ENCODE results near the gene SOWAHB. TPM values are rescaled to one million over a fixed set of nuclear protein-coding genes. Genes with fewer than 3 reads are reported as not detected.

Gene SOWAHB
- total RNA-seq, 6 donors from 2014 or later: 1.3 to 8.4 (median 3.4) TPM

GRCh38 chr4:76867377-76867776 lies 30.6 kb downstream of the SOWAHB start:
- WGBS, 2 donors: 84 to 89% methylated on average over 7 of the region's 7 CpGs
- TF ChIP-seq POLR2AphosphoS5 (IDR thresholded peaks at IDR 0.05) (no peak), EP300 (IDR thresholded peaks at IDR 0.05) (no peak), POLR2A (IDR thresholded peaks at IDR 0.05) (no peak), CTCF (IDR thresholded peaks at IDR 0.05) (no peak)
- DNase-seq: no peak

DNA sequence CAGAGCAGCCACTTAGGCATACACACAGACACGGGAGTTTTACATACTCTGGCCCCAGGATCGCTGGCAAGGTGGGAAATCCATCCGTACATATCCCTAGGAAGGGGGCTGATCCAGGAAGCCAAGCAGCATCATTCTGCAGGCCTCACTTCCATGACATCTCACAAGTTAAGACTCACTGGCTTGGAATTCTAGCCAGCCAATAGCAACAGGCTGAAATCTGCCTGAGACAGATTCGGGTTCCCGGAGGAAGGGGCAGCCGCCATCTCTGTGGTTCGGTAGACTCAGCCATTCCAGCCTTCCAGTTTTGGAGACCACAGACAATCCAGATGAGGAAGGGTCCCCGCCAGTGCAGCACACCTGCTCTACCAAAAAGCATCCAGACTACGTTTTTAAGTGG lies 31.3 kb downstream of the SOWAHB start:
- WGBS, 2 donors: 87% methylated on average over 9 of the region's 9 CpGs; no CpG with 5 or more reads in 1 of the 2 donors
- Histone ChIP-seq H3K27me3 (no peaks in the 10 kb centered on the region), H3K9me3 (no peaks in the 10 kb centered on the region), H3K4me3 (no peak overlapping the region), H3K36me3 (no peaks in the 10 kb centered on the region), H3K4me1 (no peaks in the 10 kb centered on the region), H3K27ac (no peak overlapping the region)
- no peak for TF ChIP-seq EP300 (IDR thresholded peaks at IDR 0.05)
- TF ChIP-seq POLR2A (IDR thresholded peaks at IDR 0.05): no peak
- TF ChIP-seq POLR2AphosphoS5 (IDR thresholded peaks at IDR 0.05): no peak
- no peak for TF ChIP-seq CTCF (IDR thresholded peaks at IDR 0.05)
- ATAC-seq (ENCODE audit: low FRiP score in 2 of 2) (no peak), DNase-seq (no peak)

More at GRCh38 chr4:76867377-76867776, 30.6 kb downstream of the SOWAHB start:
- no peak overlapping the region for H3K4me3 ChIP-seq
- no peaks in the 10 kb centered on the region for H3K4me1 ChIP-seq
- no peaks in the 10 kb centered on the region for H3K27me3 ChIP-seq
- no peaks in the 10 kb centered on the region for H3K36me3 ChIP-seq
- H3K27ac ChIP-seq: no peak overlapping the region
- ATAC-seq (ENCODE audit: low FRiP score in 2 of 2): no peak
- no peaks in the 10 kb centered on the region for H3K9me3 ChIP-seq

- H3K4me3 ChIP-seq: no peak overlapping the region
- H3K27me3 ChIP-seq: no peaks in the 10 kb centered on the region
- no peaks in the 10 kb centered on the region for H3K36me3 ChIP-seq
- DNase-seq (no peak), ATAC-seq (ENCODE audit: low FRiP score in 2 of 2) (no peak)
- H3K27ac ChIP-seq: no peak overlapping the region
- H3K4me1 ChIP-seq: peaks cover 0 to 11% (median 6%) of the 10 kb centered on the region in 4 donors
- 65 to 66% methylated on average over 1 of the region's 1 CpG for WGBS, 2 donors
- TF ChIP-seq CTCF (IDR thresholded peaks at IDR 0.05): no peak
- H3K9me3 ChIP-seq: no peaks in the 10 kb centered on the region
Measured at GRCh38 chr4:76858319-76858718, 39.6 kb downstream of the SOWAHB start.

DNA sequence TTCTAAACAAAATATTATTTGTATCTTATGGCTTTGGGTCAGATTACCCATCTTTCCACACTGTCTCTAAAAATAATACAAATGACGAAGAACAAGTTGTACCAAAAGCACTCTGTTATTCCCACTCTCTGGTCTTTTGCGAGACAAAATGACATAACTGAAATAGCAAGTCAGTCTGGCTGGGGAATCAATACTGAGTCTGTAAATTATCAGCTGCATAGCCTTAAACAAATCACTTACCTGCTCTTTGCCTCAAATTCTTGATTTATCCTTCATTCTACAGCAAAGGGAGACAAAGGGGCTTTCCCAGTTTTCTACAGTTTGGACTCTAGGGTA lies 40.9 kb downstream of the SOWAHB start:
- no peak for TF ChIP-seq EP300 (IDR thresholded peaks at IDR 0.05)
- no peak for TF ChIP-seq CTCF (IDR thresholded peaks at IDR 0.05)
- TF ChIP-seq POLR2AphosphoS5 (IDR thresholded peaks at IDR 0.05): no peak
- DNase-seq (no peak), ATAC-seq (ENCODE audit: low FRiP score in 2 of 2) (no peak)
- Histone ChIP-seq H3K4me3 (no peak overlapping the region), H3K36me3 (no peaks in the 10 kb centered on the region), H3K27ac (peak overlapping the region in 2 of 4 donors; percentile 11), H3K27me3 (no peaks in the 10 kb centered on the region), H3K4me1 (peaks cover 0 to 11% (median 6%) of the 10 kb centered on the region in 4 donors), H3K9me3 (no peaks in the 10 kb centered on the region)
- WGBS, 2 donors: 59 to 73% methylated on average over 2 of the region's 2 CpGs

DNA sequence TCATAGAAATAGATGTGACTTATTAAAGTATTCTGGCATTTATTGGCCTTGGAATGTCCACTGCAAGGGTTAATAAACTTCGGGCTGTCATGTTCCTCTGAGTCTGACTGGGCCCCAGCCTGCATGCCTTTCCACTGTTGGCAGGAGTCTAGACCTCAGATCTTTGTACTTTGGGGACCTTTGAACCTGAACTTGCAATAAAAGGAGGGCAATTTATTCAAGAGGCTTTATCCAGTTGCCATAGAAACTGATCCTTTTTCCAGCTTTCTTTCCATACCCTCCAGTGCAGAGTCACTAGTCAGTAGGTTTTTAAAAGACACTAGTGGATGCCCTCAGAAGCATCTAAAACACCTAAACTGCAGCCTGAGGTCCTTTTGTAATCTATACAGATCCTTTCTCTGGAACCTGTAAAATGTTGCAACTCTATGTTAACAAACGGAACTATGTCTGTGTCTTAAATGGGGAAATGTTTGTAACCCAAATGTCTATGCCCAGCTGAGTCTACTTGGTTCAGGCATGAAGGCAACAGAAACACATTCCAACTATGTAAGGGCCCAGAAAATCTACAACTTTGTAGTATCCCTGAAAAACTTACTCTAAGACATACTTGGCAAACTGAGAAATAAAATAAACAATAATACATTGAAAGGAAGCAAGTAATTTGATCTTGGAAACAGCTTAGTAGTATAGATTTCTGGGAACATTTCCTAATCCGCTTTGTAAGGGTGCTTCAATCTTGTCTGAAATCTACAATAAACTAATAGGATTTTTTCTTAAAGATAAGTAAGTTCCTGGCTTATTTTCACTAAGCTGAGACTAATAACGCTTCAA lies 41.5 kb downstream of the SOWAHB start:
- H3K9me3 ChIP-seq: no peaks in the 10 kb centered on the region
- TF ChIP-seq EP300 (IDR thresholded peaks at IDR 0.05) (no peak), POLR2AphosphoS5 (IDR thresholded peaks at IDR 0.05) (no peak)
- DNase-seq (no peak), ATAC-seq (ENCODE audit: low FRiP score in 2 of 2) (no peak)
- H3K4me3 ChIP-seq: no peak overlapping the region
- no peaks in the 10 kb centered on the region for H3K36me3 ChIP-seq
- H3K4me1 ChIP-seq: peaks cover 0 to 11% (median 6%) of the 10 kb centered on the region in 4 donors
- peak overlapping the region in 2 of 4 donors; percentile 11 for H3K27ac ChIP-seq
- 34 to 36% methylated on average over 4 of the region's 4 CpGs for WGBS, 2 donors
- H3K27me3 ChIP-seq: no peaks in the 10 kb centered on the region

Measured in upper lobe of left lung (tissue), 6 donors.